Stimulated activated CD4-positive, alpha-beta T cell treated with anti-CD3 and anti-CD28 coated beads, Interleukin-2, amount 100 ng/mL, for 4 hours (primary cell): ENCODE results near the gene BBS2.
"Not testable (repeated sequence)": the region's sequence is repeated elsewhere in the genome, so short reads cannot be mapped to it uniquely, and the experiment has no call there.

ENCODE experiments used
- DNase-seq: peaks from one replicate; pipeline ENCODE4 v3.0.0-alpha.2; 2020; ENCODE audit warnings: low read depth

The BBS2 gene

GRCh38 chr16:56525236-56525635, 5.4 kb upstream of the BBS2 start:
- no peak for DNase-seq

- no peak for DNase-seq
These were observed 390 bp upstream of the BBS2 start for GRCh38 chr16:56520251-56520577.

GRCh38 chr16:56518425-56518824, 1.4 kb downstream of the BBS2 start:
- DNase-seq = no peak

- DNase-seq = no peak
These were observed 2.6 kb downstream of the BBS2 start for GRCh38 chr16:56517206-56517605.

- no peak for DNase-seq
These were observed 4.2 kb downstream of the BBS2 start for GRCh38 chr16:56515665-56516064.

GRCh38 chr16:56514845-56515244, 5.0 kb downstream of the BBS2 start:
- DNase-seq = no peak

GRCh38 chr16:56513972-56514371, 5.9 kb downstream of the BBS2 start:
- peak; percentile 15 for DNase-seq

GRCh38 chr16:56513091-56513490, 6.7 kb downstream of the BBS2 start:
- no peak for DNase-seq

- no peak for DNase-seq
These were observed 7.8 kb downstream of the BBS2 start for GRCh38 chr16:56512025-56512424.

- no peak for DNase-seq
These were observed 9.3 kb downstream of the BBS2 start for GRCh38 chr16:56510544-56510943.

GRCh38 chr16:56506941-56507340, 12.9 kb downstream of the BBS2 start:
- no peak for DNase-seq

GRCh38 chr16:56505181-56505580, 14.6 kb downstream of the BBS2 start:
- DNase-seq = no peak

- no peak for DNase-seq
These were observed 26.0 kb downstream of the BBS2 start for GRCh38 chr16:56493815-56494214.

- DNase-seq = no peak
These were observed 26.7 kb downstream of the BBS2 start for GRCh38 chr16:56493126-56493525.

GRCh38 chr16:56491657-56492261, 28.1 kb downstream of the BBS2 start:
- no peak for DNase-seq

GRCh38 chr16:56488868-56489267, 31.0 kb downstream of the BBS2 start:
- DNase-seq = not testable (repeated sequence)

- DNase-seq = no peak
These were observed 31.8 kb downstream of the BBS2 start for GRCh38 chr16:56488035-56488434.

- DNase-seq = no peak
These were observed 36.4 kb downstream of the BBS2 start for GRCh38 chr16:56483394-56483793.

GRCh38 chr16:56482683-56483236, 37.1 kb downstream of the BBS2 start:
- no peak for DNase-seq

- no peak for DNase-seq
These were observed 38.2 kb downstream of the BBS2 start for GRCh38 chr16:56481468-56482122.

GRCh38 chr16:56480776-56481467, 38.9 kb downstream of the BBS2 start:
- no peak for DNase-seq

GRCh38 chr16:56479469-56479868, 40.4 kb downstream of the BBS2 start:
- no peak for DNase-seq
